ENCODE data around the gene ZNHIT6. TPM values are rescaled to one million over a fixed set of nuclear protein-coding genes. Genes with fewer than 3 reads are reported as not detected.

The ZNHIT6 gene
- polyA plus RNA-seq, 1 of the 3 experiments (the other 2 are of a cell fraction) = 7.7 TPM

- H3K4me3 ChIP-seq (ENCODE audit: low read depth in 2 of 2, low read length in 1 of 2) = no peak overlapping the region
- no peaks in the 10 kb centered on the region for H3K79me2 ChIP-seq (ENCODE audit: insufficient read depth)
- H4K20me1 ChIP-seq (ENCODE audit: insufficient read depth) = no peaks in the 10 kb centered on the region
- H3F3A ChIP-seq (replicated peaks; ENCODE audit: insufficient read depth) = no peaks in the 10 kb centered on the region
- no peak for TF ChIP-seq TCF12 (IDR thresholded peaks at IDR 0.05)
- no peak for TF ChIP-seq RCOR1 (IDR thresholded peaks at IDR 0.05; ENCODE audit: low read length)
- no peak for TF ChIP-seq EZH2phosphoT487 (IDR thresholded peaks at IDR 0.05; ENCODE audit: borderline replicate concordance, low read depth)
- TF ChIP-seq, protein P1, sequence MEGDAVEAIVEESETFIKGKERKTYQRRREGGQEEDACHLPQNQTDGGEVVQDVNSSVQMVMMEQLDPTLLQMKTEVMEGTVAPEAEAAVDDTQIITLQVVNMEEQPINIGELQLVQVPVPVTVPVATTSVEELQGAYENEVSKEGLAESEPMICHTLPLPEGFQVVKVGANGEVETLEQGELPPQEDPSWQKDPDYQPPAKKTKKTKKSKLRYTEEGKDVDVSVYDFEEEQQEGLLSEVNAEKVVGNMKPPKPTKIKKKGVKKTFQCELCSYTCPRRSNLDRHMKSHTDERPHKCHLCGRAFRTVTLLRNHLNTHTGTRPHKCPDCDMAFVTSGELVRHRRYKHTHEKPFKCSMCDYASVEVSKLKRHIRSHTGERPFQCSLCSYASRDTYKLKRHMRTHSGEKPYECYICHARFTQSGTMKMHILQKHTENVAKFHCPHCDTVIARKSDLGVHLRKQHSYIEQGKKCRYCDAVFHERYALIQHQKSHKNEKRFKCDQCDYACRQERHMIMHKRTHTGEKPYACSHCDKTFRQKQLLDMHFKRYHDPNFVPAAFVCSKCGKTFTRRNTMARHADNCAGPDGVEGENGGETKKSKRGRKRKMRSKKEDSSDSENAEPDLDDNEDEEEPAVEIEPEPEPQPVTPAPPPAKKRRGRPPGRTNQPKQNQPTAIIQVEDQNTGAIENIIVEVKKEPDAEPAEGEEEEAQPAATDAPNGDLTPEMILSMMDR (IDR thresholded peaks at IDR 0.05) = no peak
- no peak for TF ChIP-seq MAX (IDR thresholded peaks at IDR 0.05; ENCODE audit: low read depth)
- TF ChIP-seq ELF1 (IDR thresholded peaks at IDR 0.05) = no peak
- no peak for TF ChIP-seq JUND (IDR thresholded peaks at IDR 0.05)
- TF ChIP-seq, protein P2, sequence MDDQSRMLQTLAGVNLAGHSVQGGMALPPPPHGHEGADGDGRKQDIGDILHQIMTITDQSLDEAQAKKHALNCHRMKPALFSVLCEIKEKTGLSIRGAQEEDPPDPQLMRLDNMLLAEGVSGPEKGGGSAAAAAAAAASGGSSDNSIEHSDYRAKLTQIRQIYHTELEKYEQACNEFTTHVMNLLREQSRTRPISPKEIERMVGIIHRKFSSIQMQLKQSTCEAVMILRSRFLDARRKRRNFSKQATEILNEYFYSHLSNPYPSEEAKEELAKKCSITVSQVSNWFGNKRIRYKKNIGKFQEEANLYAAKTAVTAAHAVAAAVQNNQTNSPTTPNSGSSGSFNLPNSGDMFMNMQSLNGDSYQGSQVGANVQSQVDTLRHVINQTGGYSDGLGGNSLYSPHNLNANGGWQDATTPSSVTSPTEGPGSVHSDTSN (IDR thresholded peaks at IDR 0.05) = no peak
- no peak for TF ChIP-seq GATA2 (CRISPR knock-in tag; IDR thresholded peaks at IDR 0.05)
- no peak for TF ChIP-seq EP300 (IDR thresholded peaks at IDR 0.05; ENCODE audit: borderline replicate concordance in 1 of 2, low read depth in 1 of 2, low read length in 1 of 2)
- TF ChIP-seq REST (IDR thresholded peaks at IDR 0.05; ENCODE audit: low read depth, low read length) = no peak
- no peaks in the 10 kb centered on the region for H3K4me1 ChIP-seq (ENCODE audit: control insufficient read depth in 1 of 2, insufficient read depth in 2 of 2, low read depth in 1 of 2, low read length in 1 of 2)
- WGBS (ENCODE audit: low lambda C conversion rate) = 7% methylated on average over 1 of the region's 1 CpG
- no peaks in the 10 kb centered on the region for H3K9me2 ChIP-seq
- no peaks in the 10 kb centered on the region for H3K36me3 ChIP-seq (replicated peaks in 1 of 2; ENCODE audit: control insufficient read depth in 1 of 2, insufficient read depth in 2 of 2, low read length in 1 of 2)
- no peak overlapping the region for H2AFZ ChIP-seq (ENCODE audit: low read depth)
- H3K27ac ChIP-seq (ENCODE audit: low read depth in 2 of 2, low read length in 1 of 2) = no peak overlapping the region
- no peak for DNase-seq
- ChIA-PET CTCF (interaction anchor here (0.7 kb wide), 1 partner anchor 14 kb away, joined by 3 read pairs; no protein-coding TSS in a partner anchor), POLR2A (no interaction called here)
- H3K9me3 ChIP-seq = no peaks in the 10 kb centered on the region
- no peak overlapping the region for H3K4me2 ChIP-seq
- no peak overlapping the region for H3K9ac ChIP-seq
- no peaks in the 10 kb centered on the region for H3K27me3 ChIP-seq (ENCODE audit: insufficient read depth)
Measured at GRCh38 chr1:85748120-85748519, 39.9 kb upstream of the ZNHIT6 start.

DNA sequence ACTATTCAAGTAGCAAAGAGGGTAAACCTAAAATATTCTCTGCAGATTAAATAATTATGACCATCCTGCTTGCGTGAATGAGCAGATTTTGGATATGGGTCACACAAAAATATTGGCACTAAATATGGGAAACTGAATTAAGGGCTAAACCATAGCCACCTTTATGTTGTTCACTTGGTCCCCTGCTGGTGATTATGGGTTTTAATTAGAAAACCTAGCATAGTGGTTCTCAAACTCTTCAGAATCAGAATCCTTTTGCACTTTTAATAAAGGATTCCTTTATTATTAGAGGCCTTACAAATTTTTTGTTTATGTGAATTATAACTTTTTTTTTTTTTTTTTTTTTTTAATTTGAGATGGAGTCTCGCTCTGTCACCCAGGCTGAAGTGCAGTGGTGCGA lies 38.5 kb upstream of the ZNHIT6 start:
- H4K20me1 ChIP-seq (ENCODE audit: insufficient read depth) = no peaks in the 10 kb centered on the region
- no peaks in the 10 kb centered on the region for H3K36me3 ChIP-seq (replicated peaks in 1 of 2; ENCODE audit: control insufficient read depth in 1 of 2, insufficient read depth in 2 of 2, low read length in 1 of 2)
- no peak overlapping the region for H2AFZ ChIP-seq (ENCODE audit: low read depth)
- TF ChIP-seq RCOR1 (IDR thresholded peaks at IDR 0.05; ENCODE audit: low read length) (no peak), FOXM1 (IDR thresholded peaks at IDR 0.05; ENCODE audit: low read depth) (no peak), MAX (IDR thresholded peaks at IDR 0.05; ENCODE audit: low read depth) (no peak), EZH2phosphoT487 (IDR thresholded peaks at IDR 0.05; ENCODE audit: borderline replicate concordance, low read depth) (no peak), CHD2 (IDR thresholded peaks at IDR 0.05; ENCODE audit: low read length, partially characterized antibody) (no peak), POLR2AphosphoS5 (IDR thresholded peaks at IDR 0.05; ENCODE audit: low read depth, low read length) (no peak)
- TF ChIP-seq, protein P1 (IDR thresholded peaks at IDR 0.05) = 0 out of 2 replicates have a peak, but pooled peaks have one; percentile 9
- no peak overlapping the region for H3K4me3 ChIP-seq (ENCODE audit: low read depth in 2 of 2, low read length in 1 of 2)
- H3K9me2 ChIP-seq = no peaks in the 10 kb centered on the region
- H3K4me2 ChIP-seq = no peak overlapping the region
- H3F3A ChIP-seq (replicated peaks; ENCODE audit: insufficient read depth) = no peaks in the 10 kb centered on the region
- 47% methylated on average over 3 of the region's 3 CpGs for WGBS (ENCODE audit: low lambda C conversion rate)
- no peaks in the 10 kb centered on the region for H3K9me3 ChIP-seq
- H3K27me3 ChIP-seq (ENCODE audit: insufficient read depth) = no peaks in the 10 kb centered on the region
- H3K79me2 ChIP-seq (ENCODE audit: insufficient read depth) = no peaks in the 10 kb centered on the region
- ChIA-PET CTCF (no interaction called here), POLR2A (no interaction called here)
- H3K27ac ChIP-seq (ENCODE audit: low read depth in 2 of 2, low read length in 1 of 2) = no peak overlapping the region
- no peak overlapping the region for H3K9ac ChIP-seq
- no peak for DNase-seq
- no peaks in the 10 kb centered on the region for H3K4me1 ChIP-seq (ENCODE audit: control insufficient read depth in 1 of 2, insufficient read depth in 2 of 2, low read depth in 1 of 2, low read length in 1 of 2)

Data from SK-N-SH (cell line).